Measurements from ENCODE around the gene TPT1.
"Not testable (repeated sequence)": the region's sequence is repeated elsewhere in the genome, so short reads cannot be mapped to it uniquely, and the experiment has no call there.

Gene TPT1

GRCh38 chr13:45368005-45368404 is 27.0 kb upstream of the TPT1 start:
- in situ Hi-C loops (cut with MboI; ENCODE audit: low sequenced_read_pairs): no loop called here

DNA sequence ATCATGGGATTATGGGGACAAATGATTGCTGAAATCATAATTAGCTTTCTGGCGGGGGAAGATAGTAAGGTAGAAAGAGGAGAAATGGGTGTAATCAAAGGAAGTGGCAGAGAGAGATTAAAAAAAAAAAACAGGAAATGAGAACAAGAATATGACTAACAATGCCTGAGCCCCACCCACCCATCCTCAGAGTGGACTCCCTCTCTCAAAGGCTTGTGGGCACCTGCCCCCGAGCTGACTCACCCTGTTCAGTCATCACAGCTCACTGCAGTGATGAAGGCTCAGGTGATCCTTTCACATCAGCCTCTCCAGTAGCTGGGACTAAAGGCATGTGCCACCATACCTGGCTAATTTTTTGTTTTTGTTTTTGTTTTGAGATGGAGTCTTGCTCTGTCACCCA is 26.4 kb upstream of the TPT1 start:
- in situ Hi-C loops (cut with MboI; ENCODE audit: low sequenced_read_pairs): no loop called here

GRCh38 chr13:45365558-45365885 is 24.5 kb upstream of the TPT1 start:
- in situ Hi-C loops (cut with MboI; ENCODE audit: low sequenced_read_pairs): no loop called here

GRCh38 chr13:45364876-45365557 is 24.0 kb upstream of the TPT1 start:
- in situ Hi-C loops (cut with MboI; ENCODE audit: low sequenced_read_pairs): no loop called here

DNA sequence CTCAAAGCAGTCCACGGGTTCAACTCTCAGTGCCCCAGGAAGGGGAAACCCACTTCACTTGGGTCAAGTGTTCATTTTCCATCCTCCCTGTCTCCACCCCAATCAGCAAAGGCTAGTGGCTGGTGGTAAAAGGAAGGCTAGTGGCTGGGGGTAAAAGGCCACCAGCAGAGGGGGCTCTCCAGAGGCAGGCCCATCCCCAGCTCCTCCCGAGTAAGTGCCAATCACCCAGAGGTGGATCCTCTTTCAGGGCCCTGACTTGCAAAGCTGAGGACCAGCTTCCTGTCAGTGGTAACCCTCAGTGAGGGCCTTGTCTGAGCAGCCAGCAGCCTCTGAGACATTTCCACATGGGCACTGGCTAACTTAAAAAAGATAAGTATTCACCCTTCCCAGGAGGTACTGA is 22.0 kb upstream of the TPT1 start:
- in situ Hi-C loops (cut with MboI; ENCODE audit: low sequenced_read_pairs): no loop called here

DNA sequence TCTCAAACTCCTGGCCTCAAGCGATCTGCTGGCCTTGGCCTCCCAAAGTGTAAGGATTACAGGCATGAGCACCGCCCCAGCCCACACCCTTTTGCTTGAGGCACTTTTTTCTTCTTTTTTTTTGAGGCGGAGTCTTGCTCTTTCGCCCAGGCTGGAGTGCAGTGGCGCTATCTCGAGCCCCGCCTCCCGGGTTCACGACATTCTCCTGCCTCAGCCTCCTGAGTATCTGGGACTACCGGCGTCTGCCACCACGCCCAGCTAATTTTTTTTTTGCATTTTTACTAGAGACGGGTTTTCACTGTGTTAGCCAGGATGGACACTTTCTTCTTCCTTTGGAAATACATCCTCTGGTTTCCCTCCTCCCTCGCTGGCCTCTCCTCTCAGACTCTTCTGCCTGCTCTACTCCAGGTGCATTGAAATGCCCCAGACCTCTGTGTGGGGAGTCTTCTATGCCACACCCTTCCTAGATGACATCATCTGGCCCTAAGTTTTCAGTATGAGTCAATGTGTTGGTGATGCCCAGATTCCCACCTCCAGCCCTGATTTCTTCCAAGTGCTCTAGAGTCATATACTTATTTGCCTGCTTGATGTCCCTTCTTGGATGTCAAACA is 20.7 kb upstream of the TPT1 start:
- in situ Hi-C loops (cut with MboI; ENCODE audit: low sequenced_read_pairs): no loop called here

GRCh38 chr13:45356966-45357672 is 16.1 kb upstream of the TPT1 start:
- in situ Hi-C loops (cut with MboI; ENCODE audit: low sequenced_read_pairs): no loop called here

DNA sequence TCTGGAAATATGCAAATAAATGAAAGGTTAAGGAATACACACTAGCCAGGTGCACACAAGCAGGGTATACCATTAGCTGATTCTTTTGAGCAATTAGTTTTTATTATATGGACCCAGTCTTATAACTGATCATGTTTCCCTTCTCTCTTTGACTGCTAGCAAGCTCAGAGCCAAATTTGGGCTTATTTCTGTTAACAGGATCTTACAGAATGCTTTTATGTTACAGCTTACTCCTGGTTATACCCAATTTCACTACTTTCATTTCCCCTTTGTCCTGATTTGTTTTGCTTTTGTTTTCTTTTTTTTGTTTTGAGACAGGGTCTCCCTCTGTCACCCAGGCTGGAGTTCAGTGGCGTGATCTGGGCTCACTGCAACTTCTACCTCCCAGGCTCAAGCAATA is 12.9 kb upstream of the TPT1 start:
- in situ Hi-C loops (cut with MboI; ENCODE audit: low sequenced_read_pairs): no loop called here

- in situ Hi-C loops (cut with MboI; ENCODE audit: low sequenced_read_pairs): no loop called here
Measured at GRCh38 chr13:45352031-45352430, 11.0 kb upstream of the TPT1 start.

DNA sequence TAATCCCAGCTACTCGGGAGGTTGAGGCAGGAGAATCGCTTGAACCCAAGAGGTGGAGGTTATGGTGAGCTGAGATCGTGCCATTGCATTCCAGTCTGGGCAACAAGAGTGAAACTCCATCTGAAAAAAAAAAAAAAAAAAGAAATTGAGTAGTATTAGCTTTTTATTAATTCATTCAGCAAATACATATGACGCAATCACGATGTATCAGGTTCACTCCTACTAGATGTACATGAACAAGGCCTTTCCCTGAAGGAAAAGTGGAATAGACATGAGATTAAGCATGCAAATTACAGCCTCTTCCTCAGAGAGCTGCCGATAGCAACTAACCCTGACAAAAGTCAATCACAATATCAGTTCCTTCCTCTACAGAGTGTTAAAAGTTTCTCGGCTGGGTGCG is 9.2 kb upstream of the TPT1 start:
- in situ Hi-C loops (cut with MboI; ENCODE audit: low sequenced_read_pairs): no loop called here

DNA sequence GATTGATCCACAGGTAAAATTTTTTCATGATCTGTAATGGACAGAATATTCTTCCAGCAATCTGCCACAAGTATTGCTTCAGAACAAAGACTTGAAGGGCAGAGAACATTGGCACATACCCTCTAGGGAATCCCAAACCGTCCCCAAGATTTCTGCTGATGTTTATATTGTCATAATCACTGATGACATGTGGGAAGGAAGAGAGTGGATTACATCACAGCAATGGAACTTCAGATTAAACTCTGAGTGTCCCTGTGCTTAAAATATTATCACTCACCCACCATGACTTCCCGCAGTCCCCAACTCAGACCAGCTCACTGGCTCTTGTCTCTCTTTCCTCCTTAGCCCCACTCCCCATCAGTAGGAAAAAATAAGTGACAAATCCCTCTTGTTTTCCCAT is 8.5 kb upstream of the TPT1 start:
- in situ Hi-C loops (cut with MboI; ENCODE audit: low sequenced_read_pairs): no loop called here

- in situ Hi-C loops (cut with MboI; ENCODE audit: low sequenced_read_pairs): not testable (repeated sequence)
Measured at GRCh38 chr13:45344064-45344463, 3.1 kb upstream of the TPT1 start.

DNA sequence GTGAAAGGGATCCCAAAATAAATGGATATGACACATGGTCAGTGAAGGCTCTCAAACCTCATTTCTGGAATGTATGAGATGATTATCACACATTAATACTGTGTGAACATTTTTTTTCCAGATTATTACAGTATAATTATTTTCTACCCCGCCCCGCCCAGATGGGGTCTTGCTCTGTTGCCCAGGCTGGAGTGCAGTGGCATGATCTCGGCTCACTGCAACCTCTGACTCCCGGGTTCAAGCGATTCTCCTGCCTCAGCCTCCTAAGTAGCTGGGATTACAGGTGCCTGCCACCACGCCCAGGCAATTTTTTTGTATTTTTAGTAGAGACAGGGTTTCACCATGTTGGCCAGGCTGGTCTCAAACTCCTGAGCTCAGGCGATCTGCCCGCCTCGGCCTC is 2.1 kb upstream of the TPT1 start:
- in situ Hi-C loops (cut with MboI; ENCODE audit: low sequenced_read_pairs): not testable (repeated sequence)

DNA sequence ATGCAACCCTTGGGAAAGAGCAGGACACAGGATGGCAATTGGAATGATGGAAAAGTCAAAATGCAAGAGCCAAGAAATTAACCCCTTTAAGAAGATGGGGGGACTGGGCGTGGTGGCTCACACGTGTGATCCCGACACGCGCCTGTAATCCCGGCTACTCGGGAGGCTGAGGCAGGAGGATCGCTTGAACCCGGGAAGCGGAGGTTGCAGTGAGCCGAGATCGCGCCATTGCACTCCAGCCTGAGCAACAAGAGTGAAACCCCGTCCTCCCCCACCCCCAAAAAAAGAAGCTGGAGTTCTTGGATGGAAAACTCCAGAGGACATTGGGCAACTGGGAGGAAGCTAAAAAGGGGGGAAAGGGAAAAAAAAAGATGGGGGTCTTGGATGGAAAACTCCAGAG is 1.7 kb upstream of the TPT1 start:
- in situ Hi-C loops (cut with MboI; ENCODE audit: low sequenced_read_pairs): not testable (repeated sequence)

GRCh38 chr13:45341799-45342500 is 967 bp upstream of the TPT1 start:
- in situ Hi-C loops (cut with MboI; ENCODE audit: low sequenced_read_pairs): no loop called here

- in situ Hi-C loops (cut with MboI; ENCODE audit: low sequenced_read_pairs): no loop called here
Measured at GRCh38 chr13:45340422-45341033, 455 bp downstream of the TPT1 start.

DNA sequence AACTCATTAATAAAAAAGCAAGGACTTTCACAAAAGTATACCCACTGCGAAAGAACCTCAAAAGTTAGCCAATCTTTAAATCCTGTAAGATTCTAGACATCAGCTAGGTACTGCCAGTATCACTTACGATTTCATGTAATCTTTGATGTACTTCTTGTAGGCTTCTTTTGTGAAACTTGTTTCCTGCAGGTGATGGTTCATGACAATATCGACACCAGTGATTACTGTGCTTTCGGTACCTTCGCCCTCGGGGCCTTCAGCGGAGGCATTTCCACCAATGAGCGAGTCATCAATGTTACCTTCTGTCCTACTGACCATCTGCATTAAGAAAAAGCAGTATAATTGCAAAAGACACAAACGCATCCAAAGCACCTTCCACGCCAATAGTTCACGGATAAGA is 1.1 kb downstream of the TPT1 start:
- in situ Hi-C loops (cut with MboI; ENCODE audit: low sequenced_read_pairs): no loop called here

GRCh38 chr13:45339399-45339798 is 1.6 kb downstream of the TPT1 start:
- in situ Hi-C loops (cut with MboI; ENCODE audit: low sequenced_read_pairs): no loop called here

- in situ Hi-C loops (cut with MboI; ENCODE audit: low sequenced_read_pairs): no loop called here
Measured at GRCh38 chr13:45337803-45338202, 3.2 kb downstream of the TPT1 start.

DNA sequence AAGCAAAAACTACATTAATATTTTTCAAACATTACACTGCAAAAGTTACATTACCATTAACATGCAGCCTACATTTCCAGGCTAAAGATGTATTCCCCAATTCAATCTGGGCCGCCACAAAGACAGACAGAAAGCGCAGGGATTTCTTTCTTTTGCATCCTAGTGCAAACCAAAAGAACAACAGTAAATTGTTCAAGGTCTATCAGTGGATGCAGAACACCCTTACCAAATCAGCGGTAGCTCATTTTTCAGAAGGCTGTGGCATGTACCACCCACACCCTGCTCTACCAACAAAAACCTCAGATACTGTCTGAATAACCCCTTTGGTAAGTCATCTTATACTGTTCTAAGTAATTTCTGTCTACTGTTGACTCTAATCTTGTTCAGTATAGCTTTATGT is 3.6 kb downstream of the TPT1 start:
- in situ Hi-C loops (cut with MboI; ENCODE audit: low sequenced_read_pairs): no loop called here

GRCh38 chr13:45336025-45336800 is 4.8 kb downstream of the TPT1 start:
- in situ Hi-C loops (cut with MboI; ENCODE audit: low sequenced_read_pairs): no loop called here

Measured in hTERT RPE-1 (cell line).